ENCODE results near the gene PRKAG2. TPM values are rescaled to one million over a fixed set of nuclear protein-coding genes. Genes with fewer than 3 reads are reported as not detected.

The PRKAG2 gene
- total RNA-seq, 2 experiments from 2014 or later = 39.3 to 42.3 TPM

DNA sequence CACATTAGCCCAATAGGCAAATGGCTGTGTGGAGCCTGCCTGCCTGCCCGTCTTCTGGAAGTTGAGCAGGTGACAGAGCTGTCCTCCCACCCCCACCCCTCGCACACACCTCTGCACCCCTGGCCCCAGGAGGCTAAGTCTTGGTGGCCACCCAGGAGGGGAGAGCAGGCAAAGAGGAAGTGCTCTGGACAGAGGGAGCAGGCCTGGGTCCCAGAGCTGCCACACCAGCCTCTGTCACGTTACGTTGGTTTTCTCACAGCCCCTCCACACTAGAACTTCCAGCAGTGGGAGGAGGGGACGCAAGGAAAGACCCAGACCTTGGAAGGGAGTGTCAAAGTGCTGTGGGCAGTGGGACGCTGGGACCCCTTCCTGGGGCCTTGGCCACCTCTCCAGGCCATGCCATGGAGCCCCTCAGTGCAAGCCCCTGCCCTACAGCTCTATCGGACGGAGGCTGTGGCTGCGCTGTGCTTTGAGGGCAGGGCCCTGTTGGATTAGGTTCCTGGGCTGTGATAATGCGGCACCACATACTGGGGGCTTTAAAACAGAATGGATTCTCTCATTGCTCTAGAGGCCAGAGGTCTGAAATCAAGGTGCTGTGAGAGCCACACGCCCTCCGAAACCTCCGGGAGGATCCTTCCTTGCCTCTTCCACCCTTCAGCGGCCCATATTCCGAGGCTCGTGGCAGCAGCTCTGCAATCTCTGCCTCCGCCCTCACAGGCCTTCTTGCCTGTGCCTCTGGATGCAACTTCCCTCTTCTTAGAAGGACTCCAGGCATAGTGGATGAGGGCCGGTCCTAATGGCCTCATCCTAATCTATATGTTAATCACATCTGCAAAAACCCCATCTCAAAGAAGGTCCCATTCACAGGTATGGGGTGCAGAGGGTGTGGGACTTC is 9.9 kb downstream of the PRKAG2 start:
- no peaks in the 10 kb centered on the region for H3K27me3 Mint-ChIP-seq
- TF ChIP-seq, protein P1, sequence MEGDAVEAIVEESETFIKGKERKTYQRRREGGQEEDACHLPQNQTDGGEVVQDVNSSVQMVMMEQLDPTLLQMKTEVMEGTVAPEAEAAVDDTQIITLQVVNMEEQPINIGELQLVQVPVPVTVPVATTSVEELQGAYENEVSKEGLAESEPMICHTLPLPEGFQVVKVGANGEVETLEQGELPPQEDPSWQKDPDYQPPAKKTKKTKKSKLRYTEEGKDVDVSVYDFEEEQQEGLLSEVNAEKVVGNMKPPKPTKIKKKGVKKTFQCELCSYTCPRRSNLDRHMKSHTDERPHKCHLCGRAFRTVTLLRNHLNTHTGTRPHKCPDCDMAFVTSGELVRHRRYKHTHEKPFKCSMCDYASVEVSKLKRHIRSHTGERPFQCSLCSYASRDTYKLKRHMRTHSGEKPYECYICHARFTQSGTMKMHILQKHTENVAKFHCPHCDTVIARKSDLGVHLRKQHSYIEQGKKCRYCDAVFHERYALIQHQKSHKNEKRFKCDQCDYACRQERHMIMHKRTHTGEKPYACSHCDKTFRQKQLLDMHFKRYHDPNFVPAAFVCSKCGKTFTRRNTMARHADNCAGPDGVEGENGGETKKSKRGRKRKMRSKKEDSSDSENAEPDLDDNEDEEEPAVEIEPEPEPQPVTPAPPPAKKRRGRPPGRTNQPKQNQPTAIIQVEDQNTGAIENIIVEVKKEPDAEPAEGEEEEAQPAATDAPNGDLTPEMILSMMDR (IDR thresholded peaks at IDR 0.05) = no peak
- intact Hi-C loops (cut with DNase I, micrococcal nuclease) = no loop called here
- H3K27ac ChIP-seq (ENCODE audit: low read depth in 1 of 2, low read length in 2 of 2) = no peak overlapping the region
- H3K4me1 ChIP-seq (ENCODE audit: insufficient read depth, low read length) = peaks cover 13% of the 10 kb centered on the region
- no peak for DNase-seq
- ATAC-seq (ENCODE audit: poor library complexity) = no peak
- H3K36me3 ChIP-seq (ENCODE audit: insufficient read depth, low read length) = no peaks in the 10 kb centered on the region
- CTCF ChIA-PET = no interaction called here
- no peaks in the 10 kb centered on the region for H3K9me3 ChIP-seq (ENCODE audit: control insufficient read depth in 1 of 2, insufficient read depth in 1 of 2, low read length in 2 of 2)
- no peaks in the 10 kb centered on the region for H3K27me3 ChIP-seq (ENCODE audit: control insufficient read depth in 1 of 2, insufficient read depth in 2 of 2, low read length in 2 of 2)
- no peaks in the 10 kb centered on the region for H3K36me3 Mint-ChIP-seq (ENCODE audit: low read depth)
- POLR2A ChIA-PET = no interaction called here
- no peak overlapping the region for H3K27ac Mint-ChIP-seq
- no peaks in the 10 kb centered on the region for H3K9me3 Mint-ChIP-seq
- no peak overlapping the region for H3K4me3 ChIP-seq (ENCODE audit: low read length)
- H3K4me3 Mint-ChIP-seq = no peak overlapping the region
- H3K4me1 Mint-ChIP-seq (ENCODE audit: low read depth) = peaks cover 55% of the 10 kb centered on the region

DNA sequence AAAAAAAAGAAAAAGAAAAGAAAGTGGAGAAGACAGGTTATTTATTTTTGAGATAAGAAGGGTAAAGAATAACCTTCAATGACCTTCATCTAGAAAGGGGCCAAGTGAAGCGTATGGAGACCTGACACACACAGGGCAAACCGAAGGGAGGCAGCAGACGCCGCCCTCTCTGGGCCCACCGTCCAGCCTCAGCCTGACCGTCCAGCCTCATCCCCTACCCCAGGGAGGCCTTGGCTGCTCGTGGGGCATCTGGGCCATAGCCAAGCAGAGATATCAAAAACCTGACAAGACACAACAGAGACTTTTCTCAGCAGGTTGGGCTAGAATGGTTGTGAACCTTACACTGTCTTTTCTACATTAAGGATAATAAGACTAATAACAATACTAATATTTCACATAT is 10.9 kb downstream of the PRKAG2 start:
- TF ChIP-seq, protein P1 (IDR thresholded peaks at IDR 0.05) = no peak
- ATAC-seq (ENCODE audit: poor library complexity) (no peak), DNase-seq (no peak)
- CTCF ChIA-PET = no interaction called here
- Mint-ChIP-seq H3K4me3 (no peak overlapping the region), H3K4me1 (ENCODE audit: low read depth) (peaks cover 52% of the 10 kb centered on the region), H3K9me3 (no peaks in the 10 kb centered on the region), H3K27me3 (no peaks in the 10 kb centered on the region), H3K27ac (no peak overlapping the region), H3K36me3 (ENCODE audit: low read depth) (no peaks in the 10 kb centered on the region)
- Histone ChIP-seq H3K4me1 (ENCODE audit: insufficient read depth, low read length) (peaks cover 7% of the 10 kb centered on the region), H3K4me3 (ENCODE audit: low read length) (no peak overlapping the region), H3K27me3 (ENCODE audit: control insufficient read depth in 1 of 2, insufficient read depth in 2 of 2, low read length in 2 of 2) (no peaks in the 10 kb centered on the region), H3K27ac (ENCODE audit: low read depth in 1 of 2, low read length in 2 of 2) (no peak overlapping the region), H3K9me3 (ENCODE audit: control insufficient read depth in 1 of 2, insufficient read depth in 1 of 2, low read length in 2 of 2) (no peaks in the 10 kb centered on the region), H3K36me3 (ENCODE audit: insufficient read depth, low read length) (no peaks in the 10 kb centered on the region)
- POLR2A ChIA-PET = no interaction called here
- intact Hi-C loops (cut with DNase I, micrococcal nuclease) = no loop called here

DNA sequence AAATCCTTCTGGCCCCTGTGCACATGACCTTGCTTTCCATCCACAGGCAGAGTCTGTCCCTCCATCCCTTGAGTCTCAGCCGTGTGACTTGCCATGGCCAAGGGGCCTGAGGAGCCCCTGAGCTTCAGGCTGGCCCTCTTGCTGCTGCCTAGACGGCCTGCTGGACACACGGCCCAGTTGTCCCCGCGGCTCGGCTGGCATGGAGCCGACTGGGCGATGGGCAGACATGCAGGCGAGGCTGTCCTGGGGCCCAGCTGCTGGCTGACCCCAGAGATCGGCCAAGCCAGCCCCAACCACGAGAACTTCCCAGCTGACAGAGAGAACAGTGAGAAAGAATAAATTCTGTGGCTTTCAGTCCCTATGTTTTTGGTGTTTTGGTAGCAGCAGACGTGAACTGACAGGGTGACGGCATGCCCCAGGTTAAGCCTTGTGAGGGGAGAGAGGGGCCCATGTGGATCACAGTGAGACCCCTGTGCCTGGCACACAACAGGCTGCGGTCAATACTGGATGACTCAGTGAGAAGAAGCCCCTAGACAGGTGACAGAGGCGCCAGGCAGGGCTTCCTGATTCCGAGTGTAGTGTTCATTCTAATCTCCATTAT is 11.7 kb downstream of the PRKAG2 start:
- H3K36me3 ChIP-seq (ENCODE audit: insufficient read depth, low read length) = no peaks in the 10 kb centered on the region
- Mint-ChIP-seq H3K4me1 (ENCODE audit: low read depth) (peaks cover 46% of the 10 kb centered on the region), H3K36me3 (ENCODE audit: low read depth) (no peaks in the 10 kb centered on the region), H3K27ac (no peak overlapping the region), H3K4me3 (no peak overlapping the region), H3K9me3 (no peaks in the 10 kb centered on the region), H3K27me3 (no peaks in the 10 kb centered on the region)
- TF ChIP-seq, protein P1 (IDR thresholded peaks at IDR 0.05) = no peak
- ATAC-seq (ENCODE audit: poor library complexity) (no peak), DNase-seq (no peak)
- H3K9me3 ChIP-seq (ENCODE audit: control insufficient read depth in 1 of 2, insufficient read depth in 1 of 2, low read length in 2 of 2) = no peaks in the 10 kb centered on the region
- no peak overlapping the region for H3K4me3 ChIP-seq (ENCODE audit: low read length)
- ChIA-PET CTCF (no interaction called here), POLR2A (no interaction called here)
- intact Hi-C loops (cut with DNase I, micrococcal nuclease) = no loop called here
- H3K4me1 ChIP-seq (ENCODE audit: insufficient read depth, low read length) = peaks cover 7% of the 10 kb centered on the region
- H3K27ac ChIP-seq (ENCODE audit: low read depth in 1 of 2, low read length in 2 of 2) = no peak overlapping the region
- H3K27me3 ChIP-seq (ENCODE audit: control insufficient read depth in 1 of 2, insufficient read depth in 2 of 2, low read length in 2 of 2) = no peaks in the 10 kb centered on the region
